HUES64 (cell line): Measurements from ENCODE around the gene MAN2C1.
A peak's percentile ranks its signal among the peaks of the same experiment; 100 is the strongest.
"Not testable (repeated sequence)": the region's sequence is repeated elsewhere in the genome, so short reads cannot be mapped to it uniquely, and the experiment has no call there.

ENCODE experiments used
- H3K27ac ChIP-seq: 2 replicates; pipeline ENCODE4 v1.7.0; 2013; ENCODE audit warnings: low read depth, low read length, inconsistent platforms
- H3K27me3 ChIP-seq: 2 replicates; pipeline ENCODE4 v1.6.1; 2013; ENCODE audit warnings: mild to moderate bottlenecking, low read length; ENCODE audit not compliant: insufficient read depth
- H3K36me3 ChIP-seq: 2 replicates; pipeline ENCODE4 v1.6.1; 2013; ENCODE audit warnings: mild to moderate bottlenecking, low read length; ENCODE audit not compliant: insufficient read depth
- H3K4me1 ChIP-seq: 2 replicates; pipeline ENCODE4 v1.6.1; 2013; ENCODE audit warnings: mild to moderate bottlenecking, low read length, moderate library complexity; ENCODE audit not compliant: insufficient read depth
- H3K4me3 ChIP-seq: 2 replicates; pipeline ENCODE4 v1.5.1; 2013; ENCODE audit warnings: mild to moderate bottlenecking, low read length, moderate library complexity
- H3K9ac ChIP-seq: 2 replicates; pipeline ENCODE4 v1.6.1; 2013; ENCODE audit warnings: mild to moderate bottlenecking, low read depth, low read length
- H3K9me3 ChIP-seq: 2 replicates; pipeline ENCODE4 v1.6.1; 2013; ENCODE audit warnings: low read depth, low read length; ENCODE audit not compliant: insufficient read depth
- WGBS: fragments of 150-250, 120-280 bp; methylation state at CpG from one replicate; pipeline ENCODE4 v1.1.7; 2013; ENCODE audit warnings: missing lambda C conversion rate; 5-methylcytosine and 5-hydroxymethylcytosine counted together

Gene MAN2C1

DNA sequence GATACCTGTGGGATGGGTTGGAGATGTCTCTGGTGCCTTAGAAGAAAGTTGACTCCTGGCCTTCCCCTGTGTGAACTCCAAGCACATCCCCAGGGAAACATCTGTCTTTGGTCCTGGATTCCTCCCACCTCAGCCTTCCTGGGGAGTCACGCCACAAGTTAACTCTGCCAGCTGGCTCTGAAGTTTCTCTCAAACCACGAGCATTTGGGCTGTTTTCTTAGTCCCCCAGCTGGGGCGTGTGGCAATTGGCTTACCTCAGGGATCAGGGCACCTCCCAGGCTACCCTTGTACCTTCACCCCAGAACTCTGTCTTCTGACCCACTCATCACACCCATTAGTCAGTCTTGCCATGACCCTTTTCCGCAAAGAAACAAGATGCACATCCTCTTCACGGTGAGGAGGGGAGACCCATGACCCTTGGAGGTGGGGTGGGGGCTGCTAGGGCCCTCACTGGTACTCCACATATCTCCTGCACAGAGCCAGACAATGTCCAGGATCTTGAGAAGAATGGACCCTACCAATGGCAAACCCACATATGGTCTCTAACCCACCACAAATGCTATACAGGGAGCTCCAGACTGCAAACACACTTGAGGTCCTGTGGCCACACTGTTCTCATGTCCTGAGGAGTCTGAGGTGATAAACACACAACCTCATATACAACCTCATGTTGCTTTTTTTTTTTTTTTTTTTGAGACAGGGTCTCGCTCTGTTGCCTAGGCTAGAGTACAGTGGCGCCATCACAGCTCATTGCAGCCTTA, 17.6 kb downstream of the MAN2C1 start:
- no peaks in the 10 kb centered on the region for H3K9me3 ChIP-seq
- H3K27me3 ChIP-seq = peaks cover 40% of the 10 kb centered on the region
- H3K27ac ChIP-seq = no peak overlapping the region
- WGBS = 89% methylated on average over 7 of the region's 7 CpGs
- H3K4me1 ChIP-seq = no peaks in the 10 kb centered on the region
- no peaks in the 10 kb centered on the region for H3K36me3 ChIP-seq
- no peak overlapping the region for H3K4me3 ChIP-seq
- no peak overlapping the region for H3K9ac ChIP-seq

DNA sequence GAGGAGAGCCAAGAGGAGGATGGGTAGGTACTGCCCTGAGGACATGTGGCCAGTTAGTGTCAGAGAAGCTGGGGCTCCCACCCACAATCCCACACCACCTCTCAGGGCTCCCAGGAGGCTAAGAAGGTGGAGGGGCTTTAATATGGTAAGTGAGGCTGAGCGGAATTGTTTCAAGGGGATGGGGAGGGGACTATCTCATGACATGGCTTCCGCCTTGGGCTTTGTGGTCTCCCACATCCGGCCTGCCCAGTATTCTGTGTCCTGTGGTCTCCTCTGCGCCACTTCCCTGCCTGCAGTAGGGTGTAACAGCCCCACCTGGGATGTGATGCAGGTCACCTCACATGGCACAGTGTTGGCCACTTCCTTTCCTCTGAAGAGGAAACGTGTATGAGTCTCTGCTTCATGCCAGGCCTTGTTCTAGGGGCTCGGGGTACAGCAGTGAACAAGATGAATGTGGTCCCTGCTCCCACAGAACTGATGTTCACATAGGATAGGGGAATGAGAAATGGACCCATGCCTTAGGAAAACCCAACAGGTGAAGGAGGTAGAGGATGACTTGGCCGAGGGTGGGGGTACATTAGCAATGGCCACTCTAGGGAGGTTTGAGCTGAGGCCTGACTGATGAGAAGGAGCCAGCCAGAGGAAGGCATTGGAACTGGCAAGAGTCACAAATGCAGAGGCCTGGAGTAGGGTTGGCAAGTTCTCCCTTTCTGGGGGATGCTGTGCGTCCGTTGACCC, 18.4 kb downstream of the MAN2C1 start:
- H3K27me3 ChIP-seq = peaks cover 45% of the 10 kb centered on the region
- H3K27ac ChIP-seq = no peak overlapping the region
- H3K9me3 ChIP-seq = no peaks in the 10 kb centered on the region
- no peak overlapping the region for H3K9ac ChIP-seq
- no peak overlapping the region for H3K4me3 ChIP-seq
- WGBS = 92% methylated on average over 9 of the region's 9 CpGs
- H3K36me3 ChIP-seq = no peaks in the 10 kb centered on the region
- H3K4me1 ChIP-seq = no peaks in the 10 kb centered on the region

DNA sequence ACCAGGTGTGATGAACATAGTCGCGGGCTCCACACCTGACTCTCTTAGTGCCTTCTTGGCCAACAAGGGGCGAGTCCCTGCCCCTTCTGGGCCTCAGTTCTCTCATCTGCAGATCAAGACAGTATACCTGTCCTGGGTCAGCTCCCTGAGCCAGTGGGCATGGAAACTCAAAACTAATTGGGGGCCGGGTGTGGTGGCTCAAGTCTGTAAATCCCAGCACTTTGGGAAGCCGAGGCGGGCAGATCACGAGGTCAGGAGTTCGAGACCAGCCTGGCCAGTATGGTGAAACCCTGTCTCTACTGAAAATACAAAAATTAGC, 19.1 kb downstream of the MAN2C1 start:
- not testable (repeated sequence) for H3K4me1 ChIP-seq, H3K9me3 ChIP-seq, H3K27ac ChIP-seq, H3K9ac ChIP-seq, H3K36me3 ChIP-seq, H3K4me3 ChIP-seq
- H3K27me3 ChIP-seq = peaks cover 45% of the 10 kb centered on the region
- 90% methylated on average over 8 of the region's 8 CpGs for WGBS

DNA sequence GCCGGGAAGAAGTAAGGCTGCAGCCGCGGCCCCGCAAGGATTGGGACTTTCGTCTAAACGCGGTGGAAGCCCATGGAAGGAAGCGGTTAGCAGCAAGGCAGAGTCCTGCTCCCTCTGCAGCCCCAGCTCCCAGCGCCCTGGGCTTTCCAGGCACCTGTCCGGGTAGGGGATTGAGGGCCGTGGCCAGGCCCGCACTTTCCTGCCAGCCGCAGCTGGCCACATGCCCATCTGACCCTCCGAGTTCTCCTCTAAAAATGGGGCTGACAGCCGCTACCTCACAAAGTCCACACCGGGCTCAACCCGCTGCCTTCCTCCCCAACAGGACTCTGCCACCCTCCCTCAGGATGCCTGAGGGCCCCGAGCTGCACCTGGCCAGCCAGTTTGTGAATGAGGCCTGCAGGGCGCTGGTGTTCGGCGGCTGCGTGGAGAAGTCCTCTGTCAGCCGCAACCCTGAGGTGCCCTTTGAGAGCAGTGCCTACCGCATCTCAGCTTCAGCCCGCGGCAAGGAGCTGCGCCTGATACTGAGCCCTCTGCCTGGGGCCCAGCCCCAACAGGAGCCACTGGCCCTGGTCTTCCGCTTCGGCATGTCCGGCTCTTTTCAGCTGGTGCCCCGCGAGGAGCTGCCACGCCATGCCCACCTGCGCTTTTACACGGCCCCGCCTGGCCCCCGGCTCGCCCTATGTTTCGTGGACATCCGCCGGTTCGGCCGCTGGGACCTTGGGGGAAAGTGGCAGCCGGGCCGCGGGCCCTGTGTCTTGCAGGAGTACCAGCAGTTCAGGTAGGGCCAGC, 19.7 kb downstream of the MAN2C1 start:
- Histone ChIP-seq H3K36me3 (no peaks in the 10 kb centered on the region), H3K27ac (no peak overlapping the region), H3K4me3 (peak overlapping the region; percentile 83), H3K9ac (peak overlapping the region; percentile 69), H3K27me3 (peaks cover 45% of the 10 kb centered on the region), H3K9me3 (no peaks in the 10 kb centered on the region), H3K4me1 (no peaks in the 10 kb centered on the region)
- WGBS = 41% methylated on average over 46 of the region's 46 CpGs

DNA sequence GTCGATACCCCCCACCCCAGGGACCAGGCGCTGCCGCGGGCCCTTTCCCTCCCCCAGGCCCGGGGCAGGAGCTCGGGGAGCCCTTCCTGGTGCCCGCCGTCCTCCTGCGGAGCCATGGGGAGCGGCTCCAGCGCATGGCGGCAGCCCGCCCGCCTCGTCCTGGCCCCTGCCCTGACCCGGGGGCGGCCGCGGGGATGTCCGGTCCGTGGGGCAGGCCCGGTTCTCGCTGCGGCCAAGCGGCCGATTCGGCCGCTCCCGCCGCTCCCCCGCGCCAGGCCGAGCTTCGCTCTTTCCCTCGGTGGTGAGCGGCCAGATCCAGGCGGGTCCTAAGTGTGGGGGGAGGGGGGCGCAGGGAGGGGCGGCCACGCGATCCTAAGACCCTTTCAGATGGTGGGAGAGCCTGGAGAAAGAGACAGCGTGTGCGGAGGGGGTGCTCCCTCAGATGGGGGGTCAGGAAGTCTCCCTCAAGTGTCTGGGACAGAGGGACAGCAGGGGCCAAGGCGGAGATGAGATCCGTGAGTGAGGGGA, 20.3 kb downstream of the MAN2C1 start:
- H3K4me1 ChIP-seq = no peaks in the 10 kb centered on the region
- peaks cover 45% of the 10 kb centered on the region for H3K27me3 ChIP-seq
- H3K4me3 ChIP-seq = peak overlapping the region; percentile 83
- H3K9me3 ChIP-seq = no peaks in the 10 kb centered on the region
- under 1% methylated on average over 45 of the region's 45 CpGs for whole genome bisulfite sequencing
- no peak overlapping the region for H3K27ac ChIP-seq
- H3K36me3 ChIP-seq = no peaks in the 10 kb centered on the region
- peak overlapping the region; percentile 69 for H3K9ac ChIP-seq

DNA sequence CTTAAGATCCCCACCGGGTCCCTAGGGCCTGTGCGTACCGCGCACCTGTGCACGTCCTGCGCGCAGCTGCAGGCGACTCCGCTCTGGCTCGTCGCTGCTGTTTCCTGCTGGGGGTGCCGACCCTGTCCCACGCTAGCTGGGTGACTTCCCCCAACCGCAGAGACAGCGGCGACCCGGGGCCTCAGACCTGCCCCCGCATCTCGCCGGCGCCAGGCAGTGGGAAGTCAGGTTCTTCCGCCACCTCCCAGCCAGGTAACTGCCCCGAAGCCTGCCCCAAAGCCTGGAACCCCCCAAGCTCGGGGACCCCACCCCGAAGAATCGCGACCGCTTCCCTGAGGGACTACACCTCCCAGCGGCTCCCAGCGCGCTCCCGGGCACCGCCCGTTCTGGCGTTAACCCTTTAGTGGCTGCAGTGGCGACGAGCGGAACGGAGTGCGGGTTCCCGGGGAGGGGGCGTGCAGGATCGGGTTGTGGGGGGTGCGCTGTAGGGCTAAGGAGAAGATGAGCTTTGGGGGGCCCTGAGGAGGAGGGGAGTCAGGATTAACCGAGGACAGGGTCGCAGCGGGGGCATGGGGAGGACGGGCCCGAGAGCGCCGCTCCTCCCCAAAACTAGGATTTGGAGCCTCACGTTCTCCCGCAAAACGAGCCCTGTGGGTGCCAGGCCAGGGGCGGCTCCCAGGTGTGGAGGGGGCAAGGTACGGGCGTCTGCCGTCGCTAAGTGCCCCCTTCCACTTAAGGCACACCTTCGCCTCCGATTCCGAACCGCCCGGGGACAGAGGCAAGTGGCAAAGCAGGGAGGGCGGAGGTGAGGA, 21.0 kb downstream of the MAN2C1 start:
- H3K36me3 ChIP-seq = no peaks in the 10 kb centered on the region
- WGBS = under 1% methylated on average over 65 of the region's 65 CpGs
- H3K9ac ChIP-seq = peak overlapping the region; percentile 69
- no peaks in the 10 kb centered on the region for H3K9me3 ChIP-seq
- H3K4me3 ChIP-seq = peak overlapping the region; percentile 83
- H3K27me3 ChIP-seq = peaks cover 45% of the 10 kb centered on the region
- H3K4me1 ChIP-seq = no peaks in the 10 kb centered on the region
- H3K27ac ChIP-seq = no peak overlapping the region

DNA sequence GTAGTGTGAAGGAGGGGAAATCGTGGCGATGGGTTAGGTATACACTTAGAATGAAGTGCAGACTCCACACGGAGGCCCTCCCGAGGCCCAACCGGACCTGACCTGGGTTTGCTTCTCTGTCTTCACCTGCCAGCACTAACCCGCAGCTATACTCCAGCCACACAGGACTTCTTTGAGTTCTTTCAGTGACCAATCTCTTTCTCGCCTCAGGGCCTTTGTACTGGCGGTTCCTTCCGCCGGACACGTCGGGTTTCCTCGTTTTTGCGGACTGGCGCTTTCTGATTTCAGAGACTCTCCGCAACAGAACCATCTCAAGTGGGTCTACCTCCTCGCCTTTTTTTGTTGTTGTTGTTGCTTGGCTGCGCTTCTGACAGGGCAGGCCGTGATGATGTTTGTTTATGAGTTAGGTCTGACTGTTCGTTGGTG, 21.6 kb downstream of the MAN2C1 start, which contains the start of gene NEIL1:
TSS of gene NEIL1 (plus strand) at position 244 of the 426 bp plus-strand sequence. CDS start 1,867 bp downstream, outside the sequence.
- Histone ChIP-seq H3K9ac (peak within 1 kb of the TSS; percentile 69), H3K27ac (no peak within 1 kb of the TSS), H3K4me1 (no peaks in the 10 kb centered on the region), H3K4me3 (peak within 1 kb of the TSS; percentile 83), H3K27me3 (peaks cover 45% of the 10 kb centered on the region), H3K36me3 (no peaks in the 10 kb centered on the region), H3K9me3 (no peaks in the 10 kb centered on the region)
- WGBS = 15% methylated on average over 20 of the region's 20 CpGs

DNA sequence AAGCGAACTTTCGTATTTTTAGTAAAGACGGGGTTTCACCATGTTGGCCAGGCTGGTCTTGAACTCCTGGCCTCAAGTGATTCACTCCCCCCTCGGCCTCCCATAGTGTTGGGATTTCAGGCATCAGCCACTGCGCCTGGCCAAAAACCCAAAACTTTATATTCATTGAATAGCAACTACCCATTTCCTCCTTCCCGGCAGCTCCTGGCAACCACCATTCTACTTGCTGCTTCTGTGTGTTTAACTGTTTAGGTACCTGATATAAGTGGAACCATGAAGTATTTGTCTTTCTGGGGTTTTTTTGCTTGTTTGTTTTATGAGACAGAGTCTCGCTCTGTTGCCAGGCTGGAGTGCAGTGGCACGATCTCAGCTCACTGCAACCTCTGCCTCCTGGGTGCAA, 24.5 kb downstream of the MAN2C1 start:
- not testable (repeated sequence) for H3K4me1 ChIP-seq, H3K27ac ChIP-seq, H3K9me3 ChIP-seq, H3K4me3 ChIP-seq
- 73% methylated on average over 8 of the region's 8 CpGs for WGBS
- H3K36me3 ChIP-seq = peaks cover 19% of the 10 kb centered on the region
- H3K27me3 ChIP-seq = peaks cover 37% of the 10 kb centered on the region
- 0 out of 2 replicates have a peak overlapping the region, but pooled peaks have one; percentile 12 for H3K9ac ChIP-seq

DNA sequence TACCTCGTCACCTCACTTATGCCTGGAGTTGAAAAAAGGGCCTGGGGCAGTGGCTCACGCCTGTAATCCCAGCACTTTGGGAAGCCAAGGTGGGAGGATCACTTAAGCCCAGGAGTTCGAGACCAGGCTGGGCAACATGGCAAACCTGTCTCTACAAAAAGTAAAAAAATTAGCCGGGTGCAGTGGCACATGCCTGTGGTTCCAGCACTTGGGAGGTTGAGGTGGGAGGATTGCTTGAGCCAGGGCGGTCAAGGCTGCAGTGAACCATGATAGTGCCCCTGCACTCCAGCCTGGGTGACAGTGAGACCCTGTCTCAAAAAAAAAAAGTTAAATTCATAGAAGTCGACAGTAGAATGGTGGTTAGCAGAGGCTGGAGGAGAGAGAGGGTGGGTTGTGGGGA, 26.2 kb downstream of the MAN2C1 start:
- Histone ChIP-seq H3K36me3 (peaks cover 24% of the 10 kb centered on the region), H3K4me3 (no peak overlapping the region), H3K27ac (no peak overlapping the region), H3K9ac (no peak overlapping the region), H3K9me3 (no peaks in the 10 kb centered on the region), H3K27me3 (peaks cover 19% of the 10 kb centered on the region), H3K4me1 (no peaks in the 10 kb centered on the region)
- 86% methylated on average over 6 of the region's 6 CpGs for WGBS

DNA sequence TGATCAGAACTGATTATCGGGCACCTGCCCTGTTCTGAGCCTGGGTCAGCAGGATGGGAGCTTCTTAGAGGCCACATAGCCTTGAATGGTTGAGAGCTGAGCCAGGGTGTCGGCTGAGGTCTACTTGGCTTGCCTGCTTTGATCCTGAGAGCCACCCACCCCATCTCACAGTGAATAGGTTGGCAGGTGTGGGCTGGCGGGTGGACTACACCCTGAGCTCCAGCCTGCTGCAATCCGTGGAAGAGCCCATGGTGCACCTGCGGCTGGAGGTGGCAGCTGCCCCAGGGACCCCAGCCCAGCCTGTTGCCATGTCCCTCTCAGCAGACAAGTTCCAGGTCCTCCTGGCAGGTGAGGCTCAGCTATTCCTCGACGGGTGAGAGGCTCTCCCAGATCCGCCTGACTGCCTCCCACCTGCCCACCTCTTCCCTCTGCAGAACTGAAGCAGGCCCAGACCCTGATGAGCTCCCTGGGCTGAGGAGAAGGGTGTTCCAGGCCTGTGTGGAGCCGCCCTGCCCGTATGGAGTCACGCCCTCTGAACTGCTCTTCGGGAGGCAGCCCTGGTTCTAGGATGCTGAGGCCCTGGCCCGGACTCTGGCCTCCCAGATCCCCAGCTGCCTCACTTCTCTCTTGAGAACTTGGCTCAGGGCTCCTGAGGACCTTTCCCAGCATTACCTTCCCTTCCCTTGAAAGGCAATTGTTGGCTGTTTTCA, 28.7 kb downstream of the MAN2C1 start:
- no peak overlapping the region for H3K9ac ChIP-seq
- no peaks in the 10 kb centered on the region; the same call in 1 of the 2 replicates for H3K27me3 ChIP-seq
- no peak overlapping the region for H3K4me3 ChIP-seq
- peaks cover 7% of the 10 kb centered on the region; the same call in 1 of the 2 replicates for H3K4me1 ChIP-seq
- H3K27ac ChIP-seq = no peak overlapping the region
- H3K36me3 ChIP-seq = peaks cover 24% of the 10 kb centered on the region
- 94% methylated on average over 13 of the region's 13 CpGs for WGBS
- no peaks in the 10 kb centered on the region for H3K9me3 ChIP-seq
